HUES64 (cell line): ENCODE measurements around the gene ACYP2.
"Not testable (repeated sequence)": the region's sequence is repeated elsewhere in the genome, so short reads cannot be mapped to it uniquely, and the experiment has no call there.

ENCODE experiments used
- H3K27ac ChIP-seq: 2 replicates; pipeline ENCODE4 v1.7.0; 2013; ENCODE audit warnings: low read depth, low read length, inconsistent platforms
- H3K27me3 ChIP-seq: 2 replicates; pipeline ENCODE4 v1.6.1; 2013; ENCODE audit warnings: mild to moderate bottlenecking, low read length; ENCODE audit not compliant: insufficient read depth
- H3K36me3 ChIP-seq: 2 replicates; pipeline ENCODE4 v1.6.1; 2013; ENCODE audit warnings: mild to moderate bottlenecking, low read length; ENCODE audit not compliant: insufficient read depth
- H3K4me1 ChIP-seq: 2 replicates; pipeline ENCODE4 v1.6.1; 2013; ENCODE audit warnings: mild to moderate bottlenecking, low read length, moderate library complexity; ENCODE audit not compliant: insufficient read depth
- H3K4me3 ChIP-seq: 2 replicates; pipeline ENCODE4 v1.5.1; 2013; ENCODE audit warnings: mild to moderate bottlenecking, low read length, moderate library complexity
- H3K9ac ChIP-seq: 2 replicates; pipeline ENCODE4 v1.6.1; 2013; ENCODE audit warnings: mild to moderate bottlenecking, low read depth, low read length
- H3K9me3 ChIP-seq: 2 replicates; pipeline ENCODE4 v1.6.1; 2013; ENCODE audit warnings: low read depth, low read length; ENCODE audit not compliant: insufficient read depth
- WGBS: fragments of 150-250, 120-280 bp; methylation state at CpG from one replicate; pipeline ENCODE4 v1.1.7; 2013; ENCODE audit warnings: missing lambda C conversion rate; 5-methylcytosine and 5-hydroxymethylcytosine counted together

Gene ACYP2

DNA sequence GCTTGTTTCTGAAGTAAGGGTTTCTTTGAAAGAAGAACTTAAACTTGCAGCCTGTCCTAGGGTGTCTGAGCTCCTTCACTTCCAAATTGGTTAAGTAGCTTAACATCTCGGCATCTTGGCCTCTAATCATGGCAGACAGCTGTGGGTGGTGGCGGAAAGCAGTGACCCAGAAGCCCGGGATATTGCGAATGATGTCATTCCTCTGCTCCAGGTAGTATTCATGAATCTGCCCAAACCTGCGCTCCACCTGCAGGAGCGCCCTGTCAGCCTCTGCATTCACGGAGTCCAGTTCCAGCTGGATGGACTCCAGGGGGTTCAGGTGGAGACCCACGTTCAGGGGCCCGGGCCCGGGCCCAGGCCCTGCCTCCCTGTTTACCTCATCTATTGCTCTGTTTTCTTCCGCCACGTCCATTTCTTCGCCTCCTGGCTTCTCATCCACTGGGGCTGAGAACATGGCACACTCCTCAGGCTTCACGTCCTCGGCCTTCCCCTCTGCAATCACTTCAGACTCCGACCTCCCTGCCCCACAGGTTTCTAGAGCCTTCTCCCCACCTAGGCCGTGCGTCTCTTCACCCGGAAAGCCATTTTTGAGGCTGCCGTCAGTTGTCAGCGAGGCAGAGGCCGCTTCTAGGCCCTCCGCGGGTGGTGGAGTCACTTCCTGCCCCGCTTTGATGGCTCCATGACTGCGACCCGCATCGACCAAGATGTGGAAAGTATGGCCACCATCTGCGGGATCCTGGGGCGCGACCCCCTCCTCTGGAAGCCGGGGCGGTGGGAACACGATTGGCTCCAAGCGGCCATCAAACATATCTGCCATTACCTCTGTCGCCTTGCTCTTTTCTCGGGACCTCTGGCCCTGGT is 140.0 kb downstream of the ACYP2 start:
- no peaks in the 10 kb centered on the region for H3K36me3 ChIP-seq
- H3K9ac ChIP-seq: no peak overlapping the region
- no peaks in the 10 kb centered on the region for H3K4me1 ChIP-seq
- 95% methylated on average over 37 of the region's 37 CpGs for WGBS
- H3K9me3 ChIP-seq: no peaks in the 10 kb centered on the region
- H3K4me3 ChIP-seq: no peak overlapping the region
- H3K27me3 ChIP-seq: no peaks in the 10 kb centered on the region
- H3K27ac ChIP-seq: no peak overlapping the region

DNA sequence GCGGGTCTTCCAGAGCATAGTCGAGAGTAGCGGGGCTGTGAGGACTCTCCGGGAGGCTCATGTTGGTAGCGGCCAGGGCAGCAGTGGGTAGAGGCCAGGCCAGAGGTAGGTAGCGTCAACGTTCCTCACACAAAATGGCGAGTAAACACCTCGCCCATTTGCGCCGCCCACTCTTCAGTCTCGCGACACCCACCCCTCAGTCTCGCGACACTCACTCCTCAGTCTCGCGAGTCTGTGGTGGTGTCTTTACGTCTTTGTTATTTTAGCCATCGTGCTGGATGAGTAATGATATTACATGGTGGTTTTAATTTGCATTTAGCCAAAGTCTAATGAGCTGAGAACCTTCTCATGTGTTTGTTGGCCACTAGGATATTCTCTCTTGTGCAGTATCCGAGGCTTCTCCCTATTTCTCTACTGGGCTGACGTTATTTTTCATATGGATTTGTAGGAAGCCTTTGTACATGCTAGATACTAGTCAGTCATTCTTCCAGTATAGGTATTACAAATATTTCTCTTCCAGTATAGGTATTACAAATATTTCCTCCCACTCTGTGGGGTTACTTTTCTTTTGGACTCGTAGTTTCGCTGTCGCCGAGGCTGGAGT is 140.8 kb downstream of the ACYP2 start, which contains the start of gene TSPYL6:
Gene TSPYL6 (minus strand): TSS at position 139 of the 604 bp plus-strand sequence. CDS start 78 bp downstream, at position 61.
- WGBS: 98% methylated on average over 24 of the region's 25 CpGs
- no peaks in the 10 kb centered on the region for H3K27me3 ChIP-seq
- H3K9ac ChIP-seq: no peak within 1 kb of the TSS
- H3K27ac ChIP-seq: no peak within 1 kb of the TSS
- no peaks in the 10 kb centered on the region for H3K36me3 ChIP-seq
- H3K4me1 ChIP-seq: no peaks in the 10 kb centered on the region
- H3K9me3 ChIP-seq: no peaks in the 10 kb centered on the region
- H3K4me3 ChIP-seq: no peak within 1 kb of the TSS

DNA sequence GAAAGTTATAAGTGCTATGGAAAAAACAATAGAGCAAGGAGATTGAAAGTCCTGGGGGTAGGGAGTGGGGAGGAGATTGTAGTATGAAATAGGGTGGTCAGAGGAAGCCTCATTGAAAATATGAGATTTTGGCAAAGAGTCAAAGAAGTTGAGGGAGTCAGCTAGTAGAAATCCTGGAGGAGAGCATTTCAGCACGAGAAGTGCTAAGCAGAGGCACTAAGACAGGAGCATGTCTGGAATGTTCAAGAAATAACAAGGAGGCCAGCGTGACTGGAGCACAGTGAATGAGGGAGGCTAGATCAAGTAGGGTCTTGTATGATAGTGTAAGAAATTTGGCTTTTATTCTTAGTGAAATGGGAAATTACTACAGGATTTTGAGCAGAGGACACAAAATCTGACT is 142.8 kb downstream of the ACYP2 start:
- Histone ChIP-seq H3K27me3 (no peaks in the 10 kb centered on the region), H3K4me1 (no peaks in the 10 kb centered on the region), H3K4me3 (no peak overlapping the region), H3K9me3 (no peaks in the 10 kb centered on the region), H3K27ac (no peak overlapping the region), H3K9ac (no peak overlapping the region), H3K36me3 (no peaks in the 10 kb centered on the region)
- WGBS: 90% methylated on average over 2 of the region's 2 CpGs

DNA sequence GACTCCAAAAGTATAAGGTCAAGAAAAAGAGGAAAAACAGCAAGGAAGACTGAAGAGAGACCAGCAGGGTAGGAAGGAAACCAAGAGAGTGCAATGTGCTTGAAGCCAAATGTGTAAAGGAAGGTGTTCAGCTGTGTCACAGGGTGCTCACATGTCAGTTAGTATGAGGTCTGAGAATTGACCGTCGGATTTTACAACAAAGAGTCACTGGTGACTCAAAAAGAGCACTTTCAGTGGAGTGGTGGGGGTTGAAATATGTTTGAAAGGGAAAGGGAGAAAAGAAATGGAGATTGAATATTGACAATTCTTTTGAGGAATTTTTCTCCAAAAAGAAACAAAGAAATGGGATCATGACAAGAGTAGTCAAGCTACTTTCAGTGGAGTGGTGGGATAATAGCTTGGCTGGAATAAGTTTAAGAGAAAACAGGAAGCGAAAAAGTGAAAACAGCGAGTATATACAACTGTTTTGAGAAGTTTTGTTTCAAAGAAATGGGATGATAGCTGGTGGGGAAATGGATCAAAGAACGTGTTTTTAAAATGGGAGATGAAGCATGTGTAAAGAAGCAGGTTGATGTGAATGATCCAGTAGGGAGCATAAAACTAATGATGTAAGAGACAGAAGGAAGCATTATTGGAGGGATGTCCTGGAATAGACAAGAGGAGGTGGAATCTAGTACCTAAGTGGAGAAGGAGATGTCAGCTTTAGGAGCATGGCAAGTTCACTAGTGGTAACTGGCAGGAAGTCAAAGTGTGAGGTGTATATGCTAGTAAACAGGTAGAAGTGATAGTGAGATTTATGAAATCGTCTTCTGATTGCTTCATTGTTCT is 144.2 kb downstream of the ACYP2 start:
- Histone ChIP-seq H3K4me3 (no peak overlapping the region), H3K27me3 (no peaks in the 10 kb centered on the region), H3K4me1 (no peaks in the 10 kb centered on the region), H3K27ac (no peak overlapping the region), H3K36me3 (no peaks in the 10 kb centered on the region), H3K9me3 (no peaks in the 10 kb centered on the region), H3K9ac (no peak overlapping the region)
- WGBS: 92% methylated on average over 6 of the region's 6 CpGs

DNA sequence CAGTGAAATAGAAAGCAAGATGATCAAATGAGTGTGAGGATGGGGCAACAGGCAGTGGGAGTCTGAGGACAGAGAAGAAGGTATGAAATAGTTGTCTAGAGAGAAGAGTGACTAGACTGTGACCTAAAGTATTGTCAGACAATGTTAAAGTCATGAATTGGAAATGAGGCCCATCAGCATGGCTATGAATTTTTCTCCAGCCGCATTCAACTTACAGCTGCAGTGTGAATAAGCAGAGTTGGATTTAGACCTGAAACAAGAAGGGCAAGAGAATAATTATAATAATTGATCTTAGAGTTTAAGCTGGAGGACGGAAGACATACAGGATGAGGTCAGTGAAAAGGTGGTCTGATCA is 144.8 kb downstream of the ACYP2 start:
- H3K27ac ChIP-seq: no peak overlapping the region
- no peaks in the 10 kb centered on the region for H3K36me3 ChIP-seq
- no peaks in the 10 kb centered on the region for H3K4me1 ChIP-seq
- 94% methylated on average over 2 of the region's 2 CpGs for WGBS
- no peaks in the 10 kb centered on the region for H3K27me3 ChIP-seq
- H3K4me3 ChIP-seq: no peak overlapping the region
- no peaks in the 10 kb centered on the region for H3K9me3 ChIP-seq
- no peak overlapping the region for H3K9ac ChIP-seq

DNA sequence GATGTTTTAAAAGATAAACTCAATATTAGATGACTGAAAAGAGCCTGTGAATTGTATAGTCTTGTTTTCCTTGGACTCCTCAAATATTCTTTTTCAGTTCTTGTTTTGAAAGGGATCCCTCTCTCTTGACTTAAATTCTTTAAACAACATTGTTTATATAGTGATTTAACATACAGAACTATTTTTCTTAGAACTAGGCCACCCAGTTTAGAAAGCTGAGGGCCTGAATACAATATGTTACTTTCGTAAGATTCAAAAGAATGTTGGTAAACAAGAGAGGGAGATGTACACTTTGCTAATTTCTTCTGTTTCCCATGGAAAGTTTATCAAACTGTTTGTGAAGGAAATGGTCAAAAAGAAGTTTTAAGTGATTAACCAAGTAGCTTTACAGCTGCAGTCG is 146.1 kb downstream of the ACYP2 start:
- no peaks in the 10 kb centered on the region for H3K36me3 ChIP-seq
- H3K4me3 ChIP-seq: no peak overlapping the region
- no peak overlapping the region for H3K9ac ChIP-seq
- H3K27ac ChIP-seq: no peak overlapping the region
- 92% methylated on average over 2 of the region's 2 CpGs for WGBS
- no peaks in the 10 kb centered on the region for H3K4me1 ChIP-seq
- H3K9me3 ChIP-seq: no peaks in the 10 kb centered on the region
- no peaks in the 10 kb centered on the region for H3K27me3 ChIP-seq

DNA sequence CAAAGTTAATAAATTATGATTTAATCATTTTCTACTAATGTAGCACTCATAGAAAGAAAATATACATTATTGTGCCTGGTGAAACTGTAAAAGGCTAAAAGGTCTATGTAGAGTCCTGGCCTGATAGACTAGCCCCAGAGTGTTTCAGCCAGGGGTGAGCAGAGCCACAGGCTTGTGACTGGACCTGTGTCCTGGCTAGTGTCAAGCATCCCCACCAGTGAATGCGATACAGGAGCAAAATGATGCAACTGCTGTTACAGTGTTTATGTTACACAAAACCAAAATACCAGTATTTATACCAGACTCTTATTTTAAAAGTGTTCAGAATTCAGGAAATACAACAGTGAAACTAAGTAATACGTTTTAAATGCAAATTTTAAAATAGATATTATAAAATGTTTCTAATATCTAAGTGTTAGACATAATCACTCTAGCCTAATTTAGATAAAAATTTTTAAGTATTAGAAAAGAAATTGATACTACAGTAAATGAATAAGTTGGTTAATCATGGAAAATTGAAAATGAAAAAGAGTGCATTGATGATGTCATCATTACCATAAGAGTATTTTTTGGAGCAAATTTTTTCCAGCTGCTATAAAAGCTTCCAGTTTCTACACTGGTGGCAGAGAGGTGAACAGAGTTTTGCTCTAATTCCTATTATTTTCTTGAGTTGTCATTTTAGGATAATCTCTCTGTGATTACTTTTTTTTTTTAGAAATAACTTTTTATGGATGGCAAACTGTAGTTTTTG is 146.8 kb downstream of the ACYP2 start:
- H3K27me3 ChIP-seq: no peaks in the 10 kb centered on the region
- no peaks in the 10 kb centered on the region for H3K36me3 ChIP-seq
- H3K4me3 ChIP-seq: no peak overlapping the region
- 100% methylated on average over 1 of the region's 2 CpGs for WGBS
- no peak overlapping the region for H3K9ac ChIP-seq
- H3K27ac ChIP-seq: no peak overlapping the region
- no peaks in the 10 kb centered on the region for H3K9me3 ChIP-seq
- no peaks in the 10 kb centered on the region for H3K4me1 ChIP-seq

DNA sequence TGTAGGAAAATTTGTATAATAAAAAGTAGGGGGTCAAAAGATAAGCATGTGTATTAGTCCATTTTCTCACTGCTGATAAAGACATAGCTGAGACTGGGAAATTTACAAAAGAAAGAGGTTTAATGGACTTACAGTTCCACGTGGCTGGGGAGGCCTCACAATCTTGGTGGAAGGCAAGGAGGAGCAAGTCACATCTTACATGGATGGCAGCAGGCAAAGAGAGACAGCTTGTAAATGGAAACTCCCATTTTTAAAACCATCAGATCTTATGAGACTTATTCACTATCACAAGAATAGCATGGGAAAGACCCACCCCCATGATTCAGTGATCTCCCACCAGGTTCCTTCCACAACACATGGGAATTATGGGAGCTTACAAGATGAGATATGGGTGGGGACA is 149.7 kb downstream of the ACYP2 start:
- not testable (repeated sequence) for H3K9ac ChIP-seq, H3K36me3 ChIP-seq, H3K27me3 ChIP-seq, H3K9me3 ChIP-seq, H3K4me3 ChIP-seq, H3K27ac ChIP-seq, H3K4me1 ChIP-seq
- WGBS: 46% methylated on average over 1 of the region's 1 CpG

DNA sequence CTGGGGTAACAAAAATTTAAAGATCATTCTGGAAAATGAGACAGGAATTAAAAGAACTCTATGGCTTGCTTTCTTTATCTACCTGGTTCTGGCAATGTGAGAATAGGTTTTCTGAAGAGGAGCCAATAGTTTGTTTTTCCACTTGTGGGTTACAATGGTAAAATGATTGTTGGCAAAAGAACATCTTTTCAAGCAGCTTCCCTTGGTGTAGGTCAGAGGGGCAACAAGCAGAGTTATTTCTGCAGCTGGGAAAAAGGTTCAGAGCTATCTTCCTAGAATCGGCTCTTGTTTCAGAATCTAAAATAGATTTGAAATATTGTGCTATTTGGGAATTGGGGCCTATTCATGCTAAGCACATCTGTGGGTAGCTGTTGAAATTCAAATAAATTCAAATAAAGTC is 152.2 kb downstream of the ACYP2 start:
- Histone ChIP-seq H3K27ac (no peak overlapping the region), H3K4me1 (no peaks in the 10 kb centered on the region), H3K36me3 (no peaks in the 10 kb centered on the region), H3K4me3 (no peak overlapping the region), H3K27me3 (no peaks in the 10 kb centered on the region), H3K9ac (no peak overlapping the region), H3K9me3 (no peaks in the 10 kb centered on the region)
- WGBS: 91% methylated on average over 1 of the region's 1 CpG

DNA sequence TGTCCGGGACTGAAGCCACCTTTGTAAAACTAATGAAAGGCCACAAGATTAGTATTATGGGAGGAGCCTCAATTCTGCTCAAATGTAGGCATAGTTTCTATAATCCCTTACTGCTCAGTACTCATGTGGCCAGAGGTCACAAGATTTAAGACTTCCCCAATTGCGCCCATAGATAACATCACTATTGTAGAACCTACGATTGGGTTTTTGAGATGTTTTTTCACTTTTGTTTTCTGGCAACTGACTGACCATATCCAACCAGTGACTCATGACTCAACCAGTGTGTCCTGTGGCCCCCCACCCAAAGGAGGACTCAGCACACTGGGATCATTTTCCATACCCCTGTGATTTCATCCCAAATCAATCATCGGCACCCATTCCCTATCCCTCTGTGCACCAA is 155.8 kb downstream of the ACYP2 start:
- Histone ChIP-seq H3K4me3 (no peak overlapping the region), H3K27me3 (no peaks in the 10 kb centered on the region)
- WGBS: 95% methylated on average over 4 of the region's 4 CpGs

More for the DNA sequence above, 155.8 kb downstream of the ACYP2 start:
- Histone ChIP-seq H3K36me3 (no peaks in the 10 kb centered on the region), H3K9ac (no peak overlapping the region), H3K9me3 (no peaks in the 10 kb centered on the region), H3K4me1 (no peaks in the 10 kb centered on the region), H3K27ac (no peak overlapping the region)
